C4-2B (cell line): Measurements from ENCODE around the gene TTLL10.

ENCODE experiments used
- CTCF ChIP-seq: fragments of 450-650 bp; conservative IDR thresholded peaks from 2 replicates; pipeline ENCODE4 v1.5.1; 2017; ENCODE audit warnings: mild to moderate bottlenecking
- ZFX ChIP-seq: fragments of 450-650 bp; IDR thresholded peaks from 2 replicates; pipeline ENCODE4 v1.6.1; 2017

- TF ChIP-seq CTCF, result no peak
- no peak for TF ChIP-seq ZFX
Observed at GRCh38 chr1:1199961-1200875, 26.5 kb downstream of the TTLL10 start.
